B cell (primary cell): ENCODE data around the gene SAMD10.

Source experiments
- EZH2 ChIP-seq: IDR thresholded peaks from 2 replicates; pipeline ENCODE4 v1.6.1; 2012; ENCODE audit warnings: borderline replicate concordance, low read depth, mild to moderate bottlenecking, moderate library complexity, low read length; ENCODE audit not compliant: insufficient read depth, poor library complexity, severe bottlenecking
- TF ChIP-seq, protein P1 (sequence below): fragments of 200-600 bp; IDR thresholded peaks from one replicate; pipeline ENCODE4 v1.8.0; 2022; ENCODE audit warnings: antibody characterized with exemption, mild to moderate bottlenecking

- TF ChIP-seq, protein P1, sequence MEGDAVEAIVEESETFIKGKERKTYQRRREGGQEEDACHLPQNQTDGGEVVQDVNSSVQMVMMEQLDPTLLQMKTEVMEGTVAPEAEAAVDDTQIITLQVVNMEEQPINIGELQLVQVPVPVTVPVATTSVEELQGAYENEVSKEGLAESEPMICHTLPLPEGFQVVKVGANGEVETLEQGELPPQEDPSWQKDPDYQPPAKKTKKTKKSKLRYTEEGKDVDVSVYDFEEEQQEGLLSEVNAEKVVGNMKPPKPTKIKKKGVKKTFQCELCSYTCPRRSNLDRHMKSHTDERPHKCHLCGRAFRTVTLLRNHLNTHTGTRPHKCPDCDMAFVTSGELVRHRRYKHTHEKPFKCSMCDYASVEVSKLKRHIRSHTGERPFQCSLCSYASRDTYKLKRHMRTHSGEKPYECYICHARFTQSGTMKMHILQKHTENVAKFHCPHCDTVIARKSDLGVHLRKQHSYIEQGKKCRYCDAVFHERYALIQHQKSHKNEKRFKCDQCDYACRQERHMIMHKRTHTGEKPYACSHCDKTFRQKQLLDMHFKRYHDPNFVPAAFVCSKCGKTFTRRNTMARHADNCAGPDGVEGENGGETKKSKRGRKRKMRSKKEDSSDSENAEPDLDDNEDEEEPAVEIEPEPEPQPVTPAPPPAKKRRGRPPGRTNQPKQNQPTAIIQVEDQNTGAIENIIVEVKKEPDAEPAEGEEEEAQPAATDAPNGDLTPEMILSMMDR, result no peak
- no peak for TF ChIP-seq EZH2
Observed at GRCh38 chr20:64003960-64004725, 24.7 kb upstream of the SAMD10 start.
